ENCODE results near the gene CCDC27.

CCDC27 gene

GRCh38 chr1:3749512-3749911 lies 2.7 kb upstream of the CCDC27 start:
- DNase-seq (ENCODE audit: insufficient read length, low spot score), result no peak
- TF ChIP-seq TAF1 (IDR thresholded peaks at IDR 0.05; ENCODE audit: low read depth, low read length) (no peak), PAX5 (IDR thresholded peaks at IDR 0.05; ENCODE audit: insufficient read depth, low read length, severe bottlenecking) (no peak), POU2F2 (IDR thresholded peaks at IDR 0.05; ENCODE audit: low read depth, low read length) (no peak), POLR2A (IDR thresholded peaks at IDR 0.05; ENCODE audit: low read depth, low read length) (no peak), SPI1 (IDR thresholded peaks at IDR 0.05; ENCODE audit: low read depth, low read length) (no peak), POLR2AphosphoS5 (IDR thresholded peaks at IDR 0.05; ENCODE audit: low read depth, low read length) (no peak)
- FAIRE-seq, result no peak

- no peak for TF ChIP-seq POLR2AphosphoS5 (IDR thresholded peaks at IDR 0.05; ENCODE audit: low read depth, low read length)
- no peak for TF ChIP-seq POU2F2 (IDR thresholded peaks at IDR 0.05; ENCODE audit: low read depth, low read length)
- TF ChIP-seq PAX5 (IDR thresholded peaks at IDR 0.05; ENCODE audit: insufficient read depth, low read length, severe bottlenecking), result no peak
- no peak for TF ChIP-seq SPI1 (IDR thresholded peaks at IDR 0.05; ENCODE audit: low read depth, low read length)
- TF ChIP-seq TAF1 (IDR thresholded peaks at IDR 0.05; ENCODE audit: low read depth, low read length), result no peak
- no peak for TF ChIP-seq POLR2A (IDR thresholded peaks at IDR 0.05; ENCODE audit: low read depth, low read length)
- FAIRE-seq (no peak), DNase-seq (ENCODE audit: insufficient read length, low spot score) (no peak)
Measured at GRCh38 chr1:3750741-3751140, 1.5 kb upstream of the CCDC27 start.

GRCh38 chr1:3753656-3754454 lies 1.6 kb downstream of the CCDC27 start:
- TF ChIP-seq PAX5 (IDR thresholded peaks at IDR 0.05; ENCODE audit: insufficient read depth, low read length, severe bottlenecking) (no peak), SPI1 (IDR thresholded peaks at IDR 0.05; ENCODE audit: low read depth, low read length) (no peak), POLR2A (IDR thresholded peaks at IDR 0.05; ENCODE audit: low read depth, low read length) (no peak), TAF1 (IDR thresholded peaks at IDR 0.05; ENCODE audit: low read depth, low read length) (no peak), POLR2AphosphoS5 (IDR thresholded peaks at IDR 0.05; ENCODE audit: low read depth, low read length) (no peak), POU2F2 (IDR thresholded peaks at IDR 0.05; ENCODE audit: low read depth, low read length) (no peak)
- FAIRE-seq, result no peak
- DNase-seq (ENCODE audit: insufficient read length, low spot score), result no peak

- TF ChIP-seq TAF1 (IDR thresholded peaks at IDR 0.05; ENCODE audit: low read depth, low read length) (no peak), PAX5 (IDR thresholded peaks at IDR 0.05; ENCODE audit: insufficient read depth, low read length, severe bottlenecking) (no peak), POLR2AphosphoS5 (IDR thresholded peaks at IDR 0.05; ENCODE audit: low read depth, low read length) (no peak), POLR2A (IDR thresholded peaks at IDR 0.05; ENCODE audit: low read depth, low read length) (no peak), SPI1 (IDR thresholded peaks at IDR 0.05; ENCODE audit: low read depth, low read length) (no peak), POU2F2 (IDR thresholded peaks at IDR 0.05; ENCODE audit: low read depth, low read length) (no peak)
- FAIRE-seq, result no peak
- DNase-seq (ENCODE audit: insufficient read length, low spot score), result no peak
Measured at GRCh38 chr1:3756394-3756793, 4.1 kb downstream of the CCDC27 start.

- TF ChIP-seq TAF1 (IDR thresholded peaks at IDR 0.05; ENCODE audit: low read depth, low read length) (no peak), POLR2A (IDR thresholded peaks at IDR 0.05; ENCODE audit: low read depth, low read length) (no peak), POU2F2 (IDR thresholded peaks at IDR 0.05; ENCODE audit: low read depth, low read length) (no peak), POLR2AphosphoS5 (IDR thresholded peaks at IDR 0.05; ENCODE audit: low read depth, low read length) (no peak), SPI1 (IDR thresholded peaks at IDR 0.05; ENCODE audit: low read depth, low read length) (no peak), PAX5 (IDR thresholded peaks at IDR 0.05; ENCODE audit: insufficient read depth, low read length, severe bottlenecking) (no peak)
- no peak for FAIRE-seq
- DNase-seq (ENCODE audit: insufficient read length, low spot score), result no peak
Measured at GRCh38 chr1:3759164-3759563, 6.9 kb downstream of the CCDC27 start.

GRCh38 chr1:3759796-3760195 lies 7.5 kb downstream of the CCDC27 start:
- TF ChIP-seq TAF1 (IDR thresholded peaks at IDR 0.05; ENCODE audit: low read depth, low read length), result no peak
- TF ChIP-seq POLR2A (IDR thresholded peaks at IDR 0.05; ENCODE audit: low read depth, low read length), result no peak
- no peak for TF ChIP-seq POU2F2 (IDR thresholded peaks at IDR 0.05; ENCODE audit: low read depth, low read length)
- no peak for TF ChIP-seq SPI1 (IDR thresholded peaks at IDR 0.05; ENCODE audit: low read depth, low read length)
- no peak for TF ChIP-seq POLR2AphosphoS5 (IDR thresholded peaks at IDR 0.05; ENCODE audit: low read depth, low read length)
- TF ChIP-seq PAX5 (IDR thresholded peaks at IDR 0.05; ENCODE audit: insufficient read depth, low read length, severe bottlenecking), result no peak
- FAIRE-seq, result no peak
- no peak for DNase-seq (ENCODE audit: insufficient read length, low spot score)

GRCh38 chr1:3761296-3762010 lies 9.2 kb downstream of the CCDC27 start:
- FAIRE-seq (no peak), DNase-seq (ENCODE audit: insufficient read length, low spot score) (no peak)
- no peak for TF ChIP-seq TAF1 (IDR thresholded peaks at IDR 0.05; ENCODE audit: low read depth, low read length)
- no peak for TF ChIP-seq PAX5 (IDR thresholded peaks at IDR 0.05; ENCODE audit: insufficient read depth, low read length, severe bottlenecking)
- TF ChIP-seq POLR2AphosphoS5 (IDR thresholded peaks at IDR 0.05; ENCODE audit: low read depth, low read length), result no peak
- TF ChIP-seq POLR2A (IDR thresholded peaks at IDR 0.05; ENCODE audit: low read depth, low read length), result no peak
- TF ChIP-seq SPI1 (IDR thresholded peaks at IDR 0.05; ENCODE audit: low read depth, low read length), result no peak
- TF ChIP-seq POU2F2 (IDR thresholded peaks at IDR 0.05; ENCODE audit: low read depth, low read length), result no peak

- TF ChIP-seq POU2F2 (IDR thresholded peaks at IDR 0.05; ENCODE audit: low read depth, low read length) (no peak), POLR2A (IDR thresholded peaks at IDR 0.05; ENCODE audit: low read depth, low read length) (no peak), TAF1 (IDR thresholded peaks at IDR 0.05; ENCODE audit: low read depth, low read length) (no peak), SPI1 (IDR thresholded peaks at IDR 0.05; ENCODE audit: low read depth, low read length) (no peak), PAX5 (IDR thresholded peaks at IDR 0.05; ENCODE audit: insufficient read depth, low read length, severe bottlenecking) (no peak), POLR2AphosphoS5 (IDR thresholded peaks at IDR 0.05; ENCODE audit: low read depth, low read length) (no peak)
Measured at GRCh38 chr1:3762151-3762872, 10.1 kb downstream of the CCDC27 start.

GRCh38 chr1:3762873-3763228 lies 10.6 kb downstream of the CCDC27 start:
- DNase-seq (ENCODE audit: insufficient read length, low spot score), result no peak
- no peak for FAIRE-seq
- TF ChIP-seq TAF1 (IDR thresholded peaks at IDR 0.05; ENCODE audit: low read depth, low read length) (no peak), POLR2AphosphoS5 (IDR thresholded peaks at IDR 0.05; ENCODE audit: low read depth, low read length) (no peak)

More at GRCh38 chr1:3762151-3762872, 10.1 kb downstream of the CCDC27 start:
- DNase-seq (ENCODE audit: insufficient read length, low spot score) (no peak), FAIRE-seq (no peak)

Data from GM12891 (cell line).